NCI-H345 treated with DMSO at 0.1 percent for 48 hours (cell line): Measurements from ENCODE around the gene TRIM75.
"Not testable (repeated sequence)": the region's sequence is repeated elsewhere in the genome, so short reads cannot be mapped to it uniquely, and the experiment has no call there.

ENCODE experiments used
- DNase-seq: peaks from one replicate; lab custom pipeline; 2025; ENCODE audit not compliant: unreplicated experiment; lab: John Stamatoyannopoulos, UW

The TRIM75 gene

DNA sequence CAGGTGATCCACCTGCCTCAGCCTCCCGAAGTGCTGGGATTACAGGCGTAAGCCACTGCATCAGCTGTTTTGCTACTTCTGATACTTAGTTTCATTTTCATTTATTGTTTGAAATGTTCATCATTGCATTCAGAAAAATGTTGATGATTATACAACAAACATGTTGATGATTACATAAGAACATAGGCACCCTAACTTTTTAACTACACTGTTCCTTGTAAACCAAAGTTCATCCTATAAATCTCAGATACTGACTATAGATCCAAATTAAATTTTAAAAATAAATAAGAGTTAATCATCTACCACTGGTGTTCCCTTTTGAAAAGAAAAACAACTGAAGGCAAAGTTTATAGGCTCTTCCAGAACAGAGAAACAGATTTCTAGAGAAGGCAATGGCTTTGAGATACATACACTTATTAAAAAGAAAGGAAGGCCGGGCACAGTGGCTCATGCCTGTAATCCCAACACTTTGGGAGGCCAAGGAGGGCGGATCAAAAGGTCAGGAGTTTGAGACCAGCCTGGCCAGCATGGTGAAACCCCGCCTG is 23.4 kb downstream of the TRIM75 start:
- DNase-seq = no peak

DNA sequence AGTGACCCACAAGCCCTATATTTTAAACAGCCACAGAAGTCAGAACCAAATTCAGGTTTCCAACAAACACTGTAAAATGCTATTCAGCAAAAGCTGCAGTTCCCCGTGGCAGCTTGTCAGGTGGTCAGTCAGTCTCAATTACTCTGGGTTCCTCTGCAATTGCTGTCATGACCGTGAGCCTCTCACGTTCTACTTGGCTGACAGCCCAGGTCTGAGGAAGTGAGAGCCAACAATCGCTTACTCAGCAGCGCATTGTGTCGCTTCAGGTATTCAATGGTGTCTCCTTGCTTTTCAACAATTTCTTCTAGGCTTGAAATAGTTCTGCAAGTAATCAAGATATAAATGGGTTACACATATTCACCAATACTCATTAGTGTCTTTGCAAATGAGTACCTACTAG is 25.8 kb downstream of the TRIM75 start:
- DNase-seq = no peak

DNA sequence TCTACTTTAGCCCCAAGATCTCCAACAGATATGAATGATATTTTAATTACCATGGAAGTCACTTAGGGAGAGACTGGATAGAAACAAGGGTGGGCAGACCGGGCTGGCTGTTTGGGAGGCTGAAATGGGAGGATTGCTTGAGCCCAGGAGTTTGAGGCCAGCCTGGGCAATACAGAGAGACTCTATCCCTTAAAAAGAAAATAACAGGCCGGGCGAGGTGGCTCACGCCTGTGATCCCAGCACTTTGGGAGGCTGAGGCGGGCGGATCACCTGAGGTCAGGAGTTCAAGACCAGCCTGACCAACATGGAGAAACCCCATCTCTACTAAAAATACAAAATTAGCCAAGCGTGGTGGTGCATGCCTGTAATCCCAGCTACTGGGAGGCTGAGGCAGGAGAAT is 31.1 kb downstream of the TRIM75 start:
- DNase-seq = not testable (repeated sequence)

DNA sequence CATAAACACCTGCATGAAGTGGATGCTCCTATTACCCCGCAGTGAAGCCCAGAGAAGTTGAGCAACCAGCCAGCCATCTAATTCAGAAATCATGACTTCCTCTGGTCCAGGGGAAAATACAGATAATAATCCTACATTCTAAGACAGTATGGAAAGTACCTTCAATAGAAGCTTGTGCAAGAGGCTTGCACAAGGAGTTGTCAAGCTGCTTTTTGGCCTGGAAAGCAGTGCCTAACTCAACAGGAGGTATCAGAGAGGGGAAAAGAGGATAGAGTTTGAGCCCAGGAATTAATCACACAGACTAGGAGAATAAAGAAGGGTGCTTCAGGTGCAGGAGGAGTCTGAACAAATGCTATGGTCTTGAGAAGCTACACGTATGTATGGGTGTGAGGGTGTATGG is 32.3 kb downstream of the TRIM75 start:
- DNase-seq = no peak

DNA sequence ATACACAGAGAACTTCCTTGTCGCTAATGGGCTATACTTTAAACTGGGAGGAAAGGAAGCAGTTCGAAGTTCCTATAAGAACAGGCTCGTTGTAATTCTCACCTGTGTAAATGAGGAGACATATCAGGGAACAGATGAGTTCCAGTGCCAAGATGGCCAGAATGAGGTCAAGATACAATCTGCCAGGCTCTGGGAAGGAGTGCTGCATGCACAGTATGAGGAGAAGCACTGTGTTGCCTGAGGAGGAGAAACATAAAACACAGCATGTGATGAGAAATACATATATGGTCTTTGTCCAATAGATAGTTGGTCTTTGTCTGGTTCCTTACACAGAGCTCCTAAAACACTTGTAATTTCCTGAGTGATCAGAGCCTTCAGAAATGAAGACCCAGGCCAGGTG is 34.7 kb downstream of the TRIM75 start:
- no peak for DNase-seq

DNA sequence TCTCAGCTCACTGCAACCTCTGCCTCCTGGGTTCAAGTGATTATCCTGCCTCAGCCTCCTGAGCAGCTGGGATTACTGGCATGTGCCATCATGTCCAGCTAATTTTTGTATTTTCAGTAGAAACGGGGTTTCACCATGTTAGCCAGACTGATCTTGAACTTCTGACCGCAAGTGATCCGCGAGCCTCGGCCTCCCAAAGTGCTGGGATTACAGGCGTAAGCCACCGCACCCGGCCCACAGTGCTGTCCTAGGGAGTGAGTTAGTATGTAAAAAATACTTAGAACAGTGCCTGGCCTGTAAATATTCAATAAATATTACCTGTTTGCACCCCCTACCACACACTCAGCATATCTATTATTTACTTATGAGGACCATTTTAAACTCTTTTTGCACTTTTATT is 38.5 kb downstream of the TRIM75 start:
- DNase-seq = not testable (repeated sequence)

DNA sequence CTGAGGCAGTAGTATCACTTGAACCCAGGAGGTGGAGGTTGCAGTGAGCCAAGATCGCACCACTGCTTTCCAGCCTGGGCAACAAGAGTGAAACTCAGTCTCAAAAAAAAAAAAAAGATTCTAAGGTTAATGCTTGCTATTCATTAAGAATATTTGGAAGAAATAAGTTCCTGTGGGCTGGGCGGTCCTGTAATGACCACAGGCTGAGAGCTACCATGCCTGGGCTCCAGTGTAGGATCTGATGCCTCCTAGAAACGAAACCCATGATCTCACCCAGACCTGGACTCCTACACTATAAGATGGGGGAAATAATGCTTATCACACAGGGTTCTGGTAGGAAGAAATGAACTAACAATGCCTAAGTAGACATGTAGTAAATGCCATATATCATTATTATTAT is 41.2 kb downstream of the TRIM75 start:
- no peak for DNase-seq

DNA sequence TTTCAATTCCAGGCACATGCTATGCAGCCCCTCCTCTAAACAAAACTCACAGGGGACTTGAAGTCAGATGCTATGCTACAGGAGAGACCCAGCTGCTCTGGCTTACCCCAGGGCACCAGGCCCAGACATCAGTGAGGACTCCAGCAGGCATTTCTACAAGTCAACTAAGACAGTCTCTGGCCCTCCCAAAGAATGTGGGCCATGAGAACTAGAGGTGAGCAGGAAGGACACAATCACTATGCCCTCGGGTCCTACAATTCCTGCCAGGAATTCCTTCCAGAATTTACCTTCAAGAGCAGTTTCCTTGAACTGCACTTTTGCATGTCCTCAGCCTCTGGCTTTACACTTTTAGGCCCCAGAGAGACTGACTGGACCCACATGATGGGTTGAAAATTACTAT is 41.6 kb downstream of the TRIM75 start:
- DNase-seq = no peak

DNA sequence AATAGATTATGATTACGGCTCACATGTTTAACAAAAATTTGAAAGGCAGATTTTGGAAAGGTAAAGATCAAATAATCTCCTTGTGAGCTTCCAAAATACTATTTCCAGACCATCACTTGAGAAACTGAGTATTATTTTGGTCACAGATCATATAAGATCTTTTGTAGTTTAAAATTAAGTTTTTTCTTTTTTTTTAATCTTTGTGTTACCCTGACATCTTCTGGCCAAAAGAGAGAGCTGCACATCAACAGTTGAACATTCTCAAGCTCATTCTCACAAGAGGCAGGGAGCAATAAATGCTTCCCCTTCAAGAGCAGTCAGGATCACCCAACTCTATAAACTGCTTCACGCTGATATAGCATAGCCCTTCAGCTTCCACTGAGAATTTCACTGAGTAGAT is 43.1 kb downstream of the TRIM75 start:
- DNase-seq = no peak

DNA sequence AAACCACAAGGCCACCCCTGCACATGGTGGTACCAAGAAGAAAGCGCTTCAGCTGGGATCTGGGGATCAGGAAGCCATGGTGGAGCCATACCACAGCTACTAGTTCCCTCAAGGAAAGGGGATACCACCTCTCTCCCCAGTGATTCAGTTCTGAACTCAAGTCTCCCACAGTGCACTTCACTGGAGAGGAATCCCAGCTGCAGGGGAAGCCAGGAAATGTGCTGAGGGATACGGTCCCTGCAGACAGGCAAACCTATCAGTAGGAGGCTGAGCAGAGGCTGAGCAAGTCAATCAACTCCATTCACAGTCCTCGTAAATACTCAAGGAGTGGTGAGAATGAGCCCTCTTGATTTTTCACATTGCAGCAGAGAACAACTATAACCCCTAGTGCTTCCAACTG is 48.0 kb downstream of the TRIM75 start:
- no peak for DNase-seq

DNA sequence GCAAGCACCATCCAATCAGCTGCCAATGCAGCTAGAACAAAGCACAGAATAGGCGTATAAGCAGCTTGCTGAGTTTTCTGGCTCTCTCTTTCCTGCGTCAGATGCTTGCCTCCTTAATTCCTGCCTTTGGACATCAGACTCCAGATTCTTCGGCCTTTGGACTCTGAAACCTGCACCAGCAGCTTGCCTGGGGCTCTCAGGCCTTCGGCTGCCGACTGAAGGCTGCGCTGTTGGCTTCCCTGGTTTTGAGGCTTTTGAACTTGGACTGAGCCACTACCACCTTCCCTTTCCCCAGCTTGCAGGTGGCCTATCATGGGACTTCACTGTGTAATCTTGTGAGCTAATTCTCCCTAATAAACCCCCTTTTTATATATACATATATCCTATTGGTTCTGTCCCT is 52.9 kb downstream of the TRIM75 start:
- no peak for DNase-seq
